HG02870 (cell line): ENCODE results near the gene MMP1.

Source experiments
- ATAC-seq: cut with Tn5 transposase; IDR thresholded peaks from one replicate; pipeline ENCODE4 v1.9.1; 2021; ENCODE audit warnings: mild to moderate bottlenecking, moderate library complexity; ENCODE audit not compliant: unreplicated experiment

The MMP1 gene

GRCh38 chr11:102807921-102808320 lies 10.0 kb upstream of the MMP1 start:
- peak; percentile 63 for ATAC-seq

- ATAC-seq = no peak
Observed at GRCh38 chr11:102806296-102806695, 8.3 kb upstream of the MMP1 start.

GRCh38 chr11:102802341-102802740 lies 4.4 kb upstream of the MMP1 start:
- no peak for ATAC-seq

- ATAC-seq = no peak
Observed at GRCh38 chr11:102800767-102801166, 2.8 kb upstream of the MMP1 start.

GRCh38 chr11:102799681-102800340 lies 1.9 kb upstream of the MMP1 start:
- no peak for ATAC-seq

- ATAC-seq = peak; percentile 97
Observed at GRCh38 chr11:102794382-102794781, 3.6 kb downstream of the MMP1 start.

- ATAC-seq = no peak
Observed at GRCh38 chr11:102793677-102794290, 4.2 kb downstream of the MMP1 start.

- ATAC-seq = no peak
Observed at GRCh38 chr11:102792604-102793003, 5.4 kb downstream of the MMP1 start.

GRCh38 chr11:102791271-102792036 lies 6.5 kb downstream of the MMP1 start:
- no peak for ATAC-seq

- ATAC-seq = no peak
Observed at GRCh38 chr11:102788334-102788995, 9.5 kb downstream of the MMP1 start.

GRCh38 chr11:102784380-102784779 lies 13.6 kb downstream of the MMP1 start:
- no peak for ATAC-seq

GRCh38 chr11:102783720-102784119 lies 14.2 kb downstream of the MMP1 start:
- ATAC-seq = no peak

GRCh38 chr11:102783016-102783415 lies 14.9 kb downstream of the MMP1 start:
- no peak for ATAC-seq

- no peak for ATAC-seq
Observed at GRCh38 chr11:102781676-102782075, 16.3 kb downstream of the MMP1 start.

- no peak for ATAC-seq
Observed at GRCh38 chr11:102780491-102780918, 17.5 kb downstream of the MMP1 start, which contains the start of gene MMP10. Gene MMP10, minus strand, starts transcription at chr11:102780628. Its CDS starts 37 bp downstream, at chr11:102780591.

- ATAC-seq = no peak
Observed at GRCh38 chr11:102776454-102776853, 21.5 kb downstream of the MMP1 start.

GRCh38 chr11:102773386-102773785 lies 24.6 kb downstream of the MMP1 start:
- ATAC-seq = no peak

GRCh38 chr11:102771351-102771750 lies 26.6 kb downstream of the MMP1 start:
- ATAC-seq = no peak

- no peak for ATAC-seq
Observed at GRCh38 chr11:102770191-102770590, 27.8 kb downstream of the MMP1 start.

GRCh38 chr11:102767800-102768199 lies 30.2 kb downstream of the MMP1 start:
- no peak for ATAC-seq

- ATAC-seq = no peak
Observed at GRCh38 chr11:102763440-102763839, 34.5 kb downstream of the MMP1 start.
